RKO (cell line): ENCODE results near the gene ZNF385D.
"Not testable (repeated sequence)": the region's sequence is repeated elsewhere in the genome, so short reads cannot be mapped to it uniquely, and the experiment has no call there.

Experiments used
- DNase-seq: peaks from one replicate; pipeline ENCODE4 v3.0.0-alpha.2; 2016; ENCODE audit warnings: low spot score

Gene ZNF385D

DNA sequence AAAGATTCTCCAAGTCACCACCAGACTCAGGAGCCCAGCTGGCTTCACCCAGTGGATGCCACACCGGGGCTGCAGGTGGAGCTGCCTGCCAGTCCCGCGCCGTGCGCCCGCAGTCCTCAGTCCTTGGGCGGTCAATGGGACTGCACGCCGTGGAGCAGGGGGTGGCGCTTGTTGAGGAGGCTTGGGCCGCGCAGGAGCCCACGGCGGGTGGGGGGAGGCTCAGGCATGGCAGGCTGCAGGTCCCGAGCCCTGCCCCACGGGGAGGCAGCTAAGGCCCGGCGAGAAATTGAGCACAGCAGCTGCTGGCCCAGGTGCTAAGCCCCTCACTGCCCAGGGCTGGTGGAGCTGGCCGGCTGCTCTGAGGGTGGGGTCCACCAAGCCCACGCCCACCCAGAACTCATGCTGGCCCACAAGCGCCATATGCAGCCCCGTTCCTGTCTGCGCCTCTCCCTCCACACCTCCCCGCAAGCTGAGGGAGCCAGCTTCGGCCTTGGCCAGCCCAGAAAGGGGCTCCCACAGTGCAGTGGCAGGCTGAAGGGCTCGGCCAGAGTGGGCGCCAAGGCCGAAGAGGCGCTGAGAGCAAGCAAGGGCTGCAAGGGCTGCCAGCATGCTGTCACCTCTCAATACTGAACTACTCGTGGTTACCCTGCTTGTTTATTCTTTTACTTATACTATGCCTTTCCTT, 363.7 kb downstream of the ZNF385D start:
- DNase-seq: not testable (repeated sequence)

DNA sequence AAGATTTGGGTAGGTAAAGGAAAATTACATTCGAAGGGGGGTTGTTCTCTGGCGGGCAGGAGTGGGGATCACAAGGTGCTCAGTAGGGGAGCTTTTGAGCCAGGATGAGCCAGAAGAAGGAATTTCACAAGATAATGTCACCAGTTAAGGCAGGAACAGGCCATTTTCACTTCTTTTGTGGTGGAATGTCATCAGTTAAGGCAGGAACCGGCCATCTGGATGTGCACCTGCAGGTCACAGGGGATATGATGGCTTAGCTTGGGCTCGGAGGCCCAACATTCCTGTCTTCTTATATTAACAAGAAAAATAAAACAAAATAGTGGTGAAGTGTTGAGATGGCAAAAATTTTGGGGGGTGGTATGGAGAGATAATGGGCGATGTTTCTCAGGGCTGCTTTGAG, 373.0 kb downstream of the ZNF385D start:
- DNase-seq: not testable (repeated sequence)

DNA sequence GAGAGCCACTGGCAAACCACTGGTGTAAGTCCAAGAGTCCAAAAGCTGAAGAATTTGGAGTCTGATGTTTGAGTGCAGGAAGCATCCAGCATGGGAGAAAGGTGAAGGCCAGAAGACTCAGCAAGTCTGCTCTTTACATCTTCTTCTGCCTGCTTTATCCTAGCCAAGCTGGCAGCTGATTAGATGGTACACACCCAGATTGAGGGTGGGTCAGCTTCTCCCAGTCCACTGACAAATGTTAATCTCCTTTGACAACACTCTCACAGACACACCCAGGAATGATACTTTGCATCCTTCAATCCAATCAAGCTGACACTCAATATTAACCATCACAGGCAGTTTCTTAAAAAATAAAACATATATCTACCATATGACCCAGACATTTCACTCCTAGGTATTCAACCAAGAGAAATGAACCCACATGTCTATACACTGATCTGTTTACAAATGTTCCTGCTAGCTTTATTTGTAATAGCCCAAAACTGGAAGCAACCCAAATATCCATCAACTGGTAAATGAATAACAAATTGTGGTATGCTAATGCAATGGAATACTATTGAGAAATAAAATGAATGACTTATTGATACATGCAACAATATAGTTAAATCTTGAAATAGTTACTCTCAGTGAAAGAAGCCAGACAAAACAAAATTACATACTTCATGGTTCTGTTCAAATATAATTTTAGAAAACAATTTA, 373.8 kb downstream of the ZNF385D start:
- DNase-seq: no peak

DNA sequence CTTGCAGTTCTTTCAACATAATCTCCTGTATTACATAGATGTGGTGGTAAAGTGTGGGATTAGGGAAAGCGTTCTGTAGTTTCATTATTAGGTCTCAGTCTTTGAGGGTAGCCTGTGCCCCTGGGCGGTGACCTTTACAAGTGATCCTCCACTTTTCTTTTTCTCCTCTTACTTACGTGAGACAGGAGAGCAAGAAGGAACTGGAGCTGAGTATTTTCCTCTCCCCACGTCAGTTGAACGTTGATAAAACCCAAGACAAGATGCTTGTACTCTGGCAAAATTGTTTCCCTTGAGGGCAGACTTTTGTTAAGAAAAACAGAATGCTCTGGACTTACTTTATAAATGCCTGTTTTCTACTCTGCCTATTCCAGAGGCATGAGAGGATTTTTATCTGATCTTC, 378.7 kb downstream of the ZNF385D start:
- DNase-seq: no peak
